OCI-LY7 (cell line): ENCODE data around the gene CHST13. TPM values are rescaled to one million over a fixed set of nuclear protein-coding genes. Genes with fewer than 3 reads are reported as not detected.

Experiments used
- BruUV-seq: library from RNA; stranded (reverse); fragments of 400-500 nt; replicated peaks from 2 replicates; lab custom pipeline; 2021; lab: Mats Ljungman, UMichigan
- CTCF ChIA-PET: fragments of 300-600 bp; sonication (Branson Sonifier 250); formaldehyde crosslinking; loops from one replicate; lab custom pipeline; 2022; ENCODE audit warnings: antibody characterized with exemption; ENCODE audit not compliant: unreplicated experiment; lab: Charles Lee
- POLR2A ChIA-PET: fragments of 300-600 bp; sonication (Branson Sonifier 250); formaldehyde crosslinking; loops from one replicate; lab custom pipeline; 2022; ENCODE audit warnings: antibody characterized with exemption; lab: Charles Lee
- DNase-seq: peaks from one replicate; pipeline ENCODE4 v3.0.0-alpha.2; 2015; ENCODE audit warnings: low spot score
- H2AFZ ChIP-seq: fragments of 200-600 bp; sonication (generic), shearing (Covaris generic); 2 replicates; pipeline ENCODE4 v1.6.1; 2014; ENCODE audit warnings: mild to moderate bottlenecking, antibody characterized with exemption, low read length, moderate library complexity
- H3K27ac ChIP-seq: fragments of 200-600 bp; sonication (generic); 2 replicates; pipeline ENCODE4 v1.5.1; 2014; ENCODE audit warnings: mixed run types, low read depth, mild to moderate bottlenecking, moderate library complexity, low read length, inconsistent platforms; ENCODE audit not compliant: poor library complexity, severe bottlenecking
- H3K36me3 ChIP-seq: fragments of 200-600 bp; sonication (generic); 2 replicates; pipeline ENCODE4 v1.6.1; 2014; ENCODE audit warnings: mild to moderate bottlenecking, antibody characterized with exemption, low read length, moderate library complexity, mixed read lengths; ENCODE audit not compliant: insufficient read depth
- H3K4me1 ChIP-seq: fragments of 200-600 bp; sonication (generic); 2 replicates; pipeline ENCODE4 v1.5.1; 2014; ENCODE audit warnings: mild to moderate bottlenecking, low read length; ENCODE audit not compliant: insufficient read depth, poor library complexity, severe bottlenecking
- H3K4me2 ChIP-seq: fragments of 200-600 bp; sonication (generic); 2 replicates; pipeline ENCODE4 v1.6.1; 2014; ENCODE audit warnings: mild to moderate bottlenecking, low read length
- H3K4me3 ChIP-seq: fragments of 200-600 bp; sonication (generic); 2 replicates; pipeline ENCODE4 v1.5.1; 2014; ENCODE audit warnings: mild to moderate bottlenecking, low read depth, low read length; ENCODE audit not compliant: poor library complexity, severe bottlenecking
- H3K79me2 ChIP-seq: fragments of 200-600 bp; sonication (generic); 2 replicates; pipeline ENCODE4 v1.6.1; 2016; ENCODE audit warnings: low read depth, mild to moderate bottlenecking, low read length, moderate library complexity, mixed read lengths; ENCODE audit not compliant: insufficient read depth
- H3K9me2 ChIP-seq: fragments of 200-600 bp; sonication (generic); 2 replicates; pipeline ENCODE4 v1.6.1; 2016; ENCODE audit warnings: mild to moderate bottlenecking, low read length, mixed read lengths; ENCODE audit not compliant: insufficient read depth
- H3K9me3 ChIP-seq: fragments of 200-600 bp; sonication (generic); 2 replicates; pipeline ENCODE4 v1.6.1; 2014; ENCODE audit warnings: mild to moderate bottlenecking, mixed run types, low read length, mixed read lengths
- H4K20me1 ChIP-seq: fragments of 200-600 bp; sonication (generic); 2 replicates; pipeline ENCODE4 v1.6.1; 2014; ENCODE audit warnings: mild to moderate bottlenecking, antibody characterized with exemption, low read length, moderate library complexity, mixed read lengths; ENCODE audit not compliant: insufficient read depth
- EZH2phosphoT487 ChIP-seq: fragments of 200-600 bp; sonication (generic); IDR thresholded peaks from 2 replicates; pipeline ENCODE4 v1.6.1; 2018; ENCODE audit warnings: low read depth, borderline replicate concordance, mild to moderate bottlenecking, mixed run types, antibody characterized with exemption, low read length, moderate library complexity, mixed read lengths
- intact Hi-C: fragments of 100-400 bp; cut with micrococcal nuclease; formaldehyde crosslinking; loops from one replicate; pipeline ENCODE4 v1.10.0; 2022; ENCODE audit not compliant: unreplicated experiment
- total RNA-seq, 2 experiments: library from RNA; depleted of rRNA in 1 of 2; stranded (reverse); fragments of >200 nt in 1 of 2; shearing (Covaris generic) in 1 of 2; gene quantifications; 2 replicates each; pipeline ENCODE4 v1.2.3, GENCODE V29; 2014 to 2022
- TF ChIP-seq, protein P1 (sequence below): fragments of 200-600 bp; sonication (generic); conservative IDR thresholded peaks from 2 replicates; pipeline ENCODE4 v1.5.1; 2014; ENCODE audit warnings: mild to moderate bottlenecking, antibody characterized with exemption, low read length, moderate library complexity, mixed read lengths

Gene CHST13
- total RNA-seq, 2 experiments from 2014 or later = not detected

DNA sequence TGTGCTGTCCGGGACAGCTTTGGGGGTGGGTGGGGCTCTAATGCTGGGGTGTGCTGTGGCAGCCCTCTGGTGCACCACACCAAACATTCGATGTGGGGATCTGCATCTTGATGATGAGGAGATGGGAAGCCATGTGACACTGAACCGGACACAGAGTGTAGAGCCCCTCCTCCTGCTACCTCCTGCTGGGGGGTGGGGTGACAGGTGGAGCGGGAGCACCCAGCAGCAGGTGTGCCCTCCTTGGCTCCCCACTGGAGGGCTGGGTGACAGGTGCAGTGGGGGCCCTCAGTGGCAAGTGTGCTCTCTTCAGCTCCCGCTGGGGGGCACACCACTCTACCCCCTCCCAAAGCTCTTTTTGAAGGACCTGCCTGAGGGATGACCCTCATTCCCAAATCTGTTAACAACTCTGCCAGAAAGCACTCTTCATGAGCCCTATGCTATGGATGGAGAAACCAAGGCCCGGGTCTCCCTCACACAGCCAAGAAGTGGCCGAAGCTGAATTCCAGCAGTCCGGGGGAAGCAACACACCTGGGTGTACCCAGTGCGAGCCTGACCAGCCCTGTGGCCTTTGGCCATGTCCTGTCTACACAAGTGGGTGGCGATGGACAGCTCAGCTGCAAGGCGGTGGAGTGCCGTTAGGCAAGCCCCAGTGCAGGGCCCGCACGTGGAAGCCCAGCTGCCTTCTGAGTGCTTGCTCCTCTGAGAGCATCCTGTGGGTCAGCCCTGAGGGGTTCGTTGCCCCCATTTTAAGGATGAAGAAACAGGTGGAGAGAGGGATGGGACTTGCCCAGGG, 5.8 kb upstream of the CHST13 start:
- no peak for DNase-seq

DNA sequence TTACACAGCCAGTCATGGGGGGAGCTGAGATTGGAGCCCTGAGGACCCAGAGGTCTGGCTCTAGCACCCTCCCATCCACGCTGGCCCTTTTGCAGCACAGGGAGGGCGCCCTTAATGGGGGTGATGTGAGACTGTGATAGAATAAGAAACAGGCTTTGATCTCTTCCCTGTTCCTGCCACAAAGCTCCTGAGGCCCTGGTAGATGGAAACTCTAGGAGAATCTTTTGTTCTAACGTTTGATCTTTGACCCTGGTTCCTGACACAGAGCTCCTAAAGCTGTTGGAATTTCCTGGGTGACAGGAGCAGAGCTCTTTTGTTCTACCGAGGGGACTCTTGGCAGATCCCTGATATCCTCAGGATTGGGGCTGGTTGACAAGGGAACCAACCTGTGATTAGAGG, 5.2 kb upstream of the CHST13 start:
- Histone ChIP-seq H3K9me2 (no peaks in the 10 kb centered on the region), H3K79me2 (no peaks in the 10 kb centered on the region), H3K36me3 (no peaks in the 10 kb centered on the region), H3K27ac (no peak overlapping the region), H3K4me2 (no peak overlapping the region), H3K9me3 (no peaks in the 10 kb centered on the region), H2AFZ (no peak overlapping the region), H4K20me1 (no peaks in the 10 kb centered on the region), H3K4me1 (no peaks in the 10 kb centered on the region), H3K4me3 (no peak overlapping the region)
- no peak for DNase-seq
- POLR2A ChIA-PET = no interaction called here
- no TSS peak for BruUV-seq
- intact Hi-C loops = no loop called here
- TF ChIP-seq, protein P1, sequence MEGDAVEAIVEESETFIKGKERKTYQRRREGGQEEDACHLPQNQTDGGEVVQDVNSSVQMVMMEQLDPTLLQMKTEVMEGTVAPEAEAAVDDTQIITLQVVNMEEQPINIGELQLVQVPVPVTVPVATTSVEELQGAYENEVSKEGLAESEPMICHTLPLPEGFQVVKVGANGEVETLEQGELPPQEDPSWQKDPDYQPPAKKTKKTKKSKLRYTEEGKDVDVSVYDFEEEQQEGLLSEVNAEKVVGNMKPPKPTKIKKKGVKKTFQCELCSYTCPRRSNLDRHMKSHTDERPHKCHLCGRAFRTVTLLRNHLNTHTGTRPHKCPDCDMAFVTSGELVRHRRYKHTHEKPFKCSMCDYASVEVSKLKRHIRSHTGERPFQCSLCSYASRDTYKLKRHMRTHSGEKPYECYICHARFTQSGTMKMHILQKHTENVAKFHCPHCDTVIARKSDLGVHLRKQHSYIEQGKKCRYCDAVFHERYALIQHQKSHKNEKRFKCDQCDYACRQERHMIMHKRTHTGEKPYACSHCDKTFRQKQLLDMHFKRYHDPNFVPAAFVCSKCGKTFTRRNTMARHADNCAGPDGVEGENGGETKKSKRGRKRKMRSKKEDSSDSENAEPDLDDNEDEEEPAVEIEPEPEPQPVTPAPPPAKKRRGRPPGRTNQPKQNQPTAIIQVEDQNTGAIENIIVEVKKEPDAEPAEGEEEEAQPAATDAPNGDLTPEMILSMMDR = no peak
- TF ChIP-seq EZH2phosphoT487 = no peak
- CTCF ChIA-PET = no interaction called here

More for the DNA sequence above, 5.8 kb upstream of the CHST13 start:
- Histone ChIP-seq H2AFZ (no peak overlapping the region), H3K9me3 (no peaks in the 10 kb centered on the region), H3K4me2 (no peak overlapping the region), H3K79me2 (no peaks in the 10 kb centered on the region), H4K20me1 (no peaks in the 10 kb centered on the region), H3K36me3 (no peaks in the 10 kb centered on the region), H3K9me2 (no peaks in the 10 kb centered on the region), H3K27ac (no peak overlapping the region), H3K4me1 (no peaks in the 10 kb centered on the region), H3K4me3 (no peak overlapping the region)
- POLR2A ChIA-PET = no interaction called here
- CTCF ChIA-PET = no interaction called here
- TF ChIP-seq, protein P1 = 0 out of 2 replicates have a peak, but pooled peaks have one; percentile 18
- no peak for TF ChIP-seq EZH2phosphoT487
- intact Hi-C loops = no loop called here
- BruUV-seq = no TSS peak
